Stimulated activated naive CD4-positive, alpha-beta T cell (primary cell): ENCODE results near the gene GAS2L1.
A peak's percentile ranks its signal among the peaks of the same experiment; 100 is the strongest.

Source experiments
- DNase-seq, 6 experiments: peaks; one replicate each; lab custom pipeline; 2025; lab: John Stamatoyannopoulos, UW

The GAS2L1 gene

GRCh38 chr22:29306175-29306834 is at the start of gene GAS2L1:
GAS2L1 (plus strand) TSS chr22:29306650; CDS start chr22:29308106, 1,456 bp downstream.
- peak in 2 of 6 experiments; percentile 20 to 37 for DNase-seq

- DNase-seq: no peak
These were observed 48.7 kb upstream of the GAS2L1 start for GRCh38 chr22:29257751-29258181.

DNA sequence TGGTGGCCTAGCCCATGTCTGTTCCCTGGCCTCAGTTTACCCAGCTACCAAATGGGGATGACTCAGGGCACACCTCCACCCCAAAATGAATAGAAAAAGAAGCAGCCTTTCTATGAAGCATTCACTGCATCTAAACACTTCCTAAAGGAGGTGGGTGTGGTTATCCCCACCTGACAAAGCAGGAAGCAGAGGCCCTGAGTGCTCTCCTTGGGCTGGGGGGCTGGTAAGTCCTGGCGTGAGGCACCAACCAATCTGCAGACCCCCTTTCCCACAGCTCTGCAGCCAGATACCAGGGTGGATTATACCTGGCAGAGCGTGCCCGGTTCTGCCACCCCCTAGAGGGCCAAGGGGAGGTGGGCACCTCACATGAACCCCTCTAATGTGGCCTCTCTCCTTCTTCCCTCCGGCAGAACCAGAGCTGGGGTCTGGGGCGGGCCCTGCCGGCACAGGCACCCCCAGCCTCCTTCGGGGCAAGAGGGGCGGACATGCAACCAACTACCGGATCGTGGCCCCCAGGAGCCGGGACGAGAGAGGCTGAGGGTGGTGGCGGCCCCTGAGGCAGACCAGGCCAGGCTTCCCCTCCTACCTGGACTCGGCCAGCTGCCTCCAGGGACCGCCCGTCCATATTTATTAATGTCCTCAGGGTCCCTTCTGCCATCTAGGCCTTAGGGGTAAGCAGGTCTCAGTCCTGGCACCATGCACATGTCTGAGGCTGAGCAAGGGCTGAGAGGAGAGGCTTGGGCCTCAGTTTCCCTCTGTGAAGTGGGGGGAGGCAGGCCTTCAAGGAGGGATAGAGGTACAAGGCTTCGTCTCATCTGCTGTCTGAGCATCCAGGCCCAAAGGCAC is 47.8 kb upstream of the GAS2L1 start:
- DNase-seq: no peak

GRCh38 chr22:29259253-29259899 is 47.1 kb upstream of the GAS2L1 start:
- no peak for DNase-seq

DNA sequence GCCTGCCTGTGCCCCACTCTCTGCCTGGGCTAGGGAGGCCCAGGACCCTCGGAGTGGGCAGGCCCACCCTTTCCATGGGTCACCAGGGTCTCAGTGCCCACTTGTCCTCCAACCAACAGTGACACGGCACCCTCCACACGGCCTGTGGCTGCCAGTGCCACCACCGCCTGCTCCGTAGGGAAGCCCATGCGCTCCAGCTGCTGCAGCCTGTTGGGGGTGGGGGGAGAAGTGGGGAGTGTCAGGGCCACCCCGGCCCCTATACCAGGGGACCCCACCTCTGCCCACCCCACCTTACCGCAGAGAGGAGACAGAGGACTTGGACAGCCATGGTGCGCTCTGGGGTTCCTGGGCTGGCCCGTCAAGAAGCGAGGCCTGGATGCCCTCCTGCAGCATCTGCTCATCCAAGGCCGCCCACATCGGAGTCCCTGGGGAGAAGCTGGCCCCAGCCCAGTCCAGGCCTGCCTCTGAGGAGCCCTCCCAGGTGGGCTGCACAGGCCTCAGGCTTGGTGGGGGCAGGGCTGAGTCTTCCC is 46.4 kb upstream of the GAS2L1 start:
- DNase-seq: no peak

GRCh38 chr22:29260601-29261315 is 45.7 kb upstream of the GAS2L1 start:
- DNase-seq: no peak

DNA sequence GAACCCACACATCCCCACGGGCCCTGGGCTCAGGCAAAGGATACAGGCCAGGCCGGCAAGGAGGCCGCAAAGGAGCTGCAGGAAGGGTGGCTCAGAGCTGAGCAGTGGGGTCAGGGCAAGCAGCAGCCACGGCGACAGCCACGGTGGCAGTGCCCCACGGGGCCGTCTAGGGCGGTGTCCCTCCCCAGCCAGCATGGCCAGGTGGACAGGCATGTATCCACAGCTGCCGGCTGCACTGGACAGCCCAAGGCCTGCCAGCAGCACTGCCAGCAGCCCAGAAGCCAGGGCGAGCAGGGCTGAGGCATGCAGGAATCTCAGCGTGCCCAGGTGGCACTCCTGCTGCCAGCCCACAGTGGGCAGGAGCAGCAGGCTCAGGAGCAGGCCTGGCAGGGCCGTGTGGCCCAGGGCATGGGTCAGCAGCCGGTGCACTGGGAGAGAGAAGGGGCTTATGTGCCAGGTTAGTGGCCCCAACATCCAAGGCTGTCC is 42.6 kb upstream of the GAS2L1 start:
- no peak for DNase-seq

DNA sequence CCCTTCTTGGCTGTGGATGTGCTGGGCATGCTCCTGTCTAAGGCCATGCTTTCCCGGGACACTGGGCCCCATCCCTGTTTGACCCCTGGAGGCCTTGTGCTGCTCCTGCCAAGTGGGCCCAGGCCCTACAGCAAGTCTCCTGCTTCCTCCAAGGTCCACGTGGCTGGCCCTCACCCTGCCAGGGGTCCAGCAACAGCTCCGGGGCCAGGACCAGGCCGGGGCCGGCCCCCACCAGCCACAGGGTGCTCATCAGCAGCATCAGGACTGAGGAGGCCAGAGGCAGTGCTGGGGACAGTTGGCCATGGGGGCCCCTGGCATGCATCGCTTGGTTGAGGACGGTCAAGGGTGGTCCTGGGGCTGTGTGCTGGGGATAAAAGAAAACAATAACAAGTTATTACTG is 41.1 kb upstream of the GAS2L1 start:
- DNase-seq: no peak

DNA sequence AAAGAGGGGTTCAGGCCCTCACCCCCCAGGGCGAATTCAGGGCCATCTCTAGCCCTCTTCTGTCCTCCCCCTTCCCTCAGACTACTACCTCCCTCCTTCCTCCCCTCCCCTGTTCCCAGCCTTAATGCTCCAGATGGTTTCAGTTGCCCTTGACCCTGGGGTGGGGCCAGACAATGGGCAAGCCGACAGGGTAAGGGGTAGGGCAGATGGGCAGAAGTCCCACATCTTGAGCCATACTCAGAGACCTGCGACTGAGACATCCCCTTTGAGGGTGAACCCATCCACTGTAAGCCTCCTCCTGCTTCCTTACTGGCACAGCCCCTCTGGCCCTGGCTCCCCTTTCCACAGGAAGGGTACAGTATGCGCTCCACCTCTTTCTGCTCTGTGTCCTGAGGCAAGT is 40.5 kb upstream of the GAS2L1 start:
- DNase-seq: no peak

DNA sequence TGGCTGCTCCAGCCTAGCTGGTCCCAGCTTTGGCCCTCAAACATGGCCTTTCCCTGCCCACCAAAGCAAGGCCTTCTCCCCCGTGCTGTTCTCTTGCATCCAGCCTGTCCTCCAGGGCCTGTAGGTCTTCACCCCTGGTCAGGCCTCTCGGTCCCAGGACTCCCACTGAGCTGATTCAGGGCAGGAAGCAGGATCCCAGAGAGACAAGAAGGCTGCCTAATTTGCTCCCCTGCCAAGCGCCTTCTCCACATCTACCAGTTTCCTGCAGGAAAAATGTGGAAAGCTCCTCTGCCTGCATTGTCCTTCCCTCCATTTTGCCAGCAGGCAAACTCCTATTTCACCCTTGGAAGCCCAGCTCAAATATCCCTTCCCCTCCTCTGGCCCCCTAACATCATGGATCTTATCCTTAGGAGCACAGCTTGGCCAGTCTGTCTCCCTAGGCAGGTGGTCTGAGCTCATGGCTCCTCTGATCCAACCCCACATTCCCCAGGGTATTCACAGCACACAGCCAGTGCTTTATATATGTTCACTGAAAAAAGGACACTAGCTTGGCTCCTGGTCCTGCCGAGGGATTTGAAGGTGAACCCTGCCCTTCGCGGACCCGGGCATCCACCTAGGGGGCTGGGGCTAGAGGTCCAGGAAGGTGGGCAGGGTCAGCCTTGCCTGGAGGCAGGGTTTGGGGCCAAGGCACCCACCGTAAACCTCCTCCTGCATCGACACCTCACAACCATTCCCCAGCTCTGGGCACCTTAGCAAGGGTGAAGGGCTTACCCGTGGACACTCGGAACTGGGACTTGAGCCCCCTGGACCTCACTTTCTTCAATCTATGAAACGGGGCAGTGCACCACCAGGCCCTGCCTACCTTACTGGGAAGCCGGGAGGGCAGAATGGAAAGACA is 39.6 kb upstream of the GAS2L1 start:
- DNase-seq: peak in 1 of 6 experiments; percentile 18

GRCh38 chr22:29267462-29267857 is 39.0 kb upstream of the GAS2L1 start:
- no peak for DNase-seq

GRCh38 chr22:29267858-29268510 is 38.5 kb upstream of the GAS2L1 start, which contains the start of the genes EWSR1 and RHBDD3:
EWSR1 (plus strand) TSS chr22:29268268; CDS start chr22:29268337, 69 bp downstream.
RHBDD3 (minus strand) TSS chr22:29267981; CDS start chr22:29265626, 2,355 bp downstream.
- DNase-seq: peak; percentile 90 to 99 (median 96)

GRCh38 chr22:29268511-29269229 is 37.8 kb upstream of the GAS2L1 start:
- DNase-seq: peak in 2 of 6 experiments; percentile 39 to 62

DNA sequence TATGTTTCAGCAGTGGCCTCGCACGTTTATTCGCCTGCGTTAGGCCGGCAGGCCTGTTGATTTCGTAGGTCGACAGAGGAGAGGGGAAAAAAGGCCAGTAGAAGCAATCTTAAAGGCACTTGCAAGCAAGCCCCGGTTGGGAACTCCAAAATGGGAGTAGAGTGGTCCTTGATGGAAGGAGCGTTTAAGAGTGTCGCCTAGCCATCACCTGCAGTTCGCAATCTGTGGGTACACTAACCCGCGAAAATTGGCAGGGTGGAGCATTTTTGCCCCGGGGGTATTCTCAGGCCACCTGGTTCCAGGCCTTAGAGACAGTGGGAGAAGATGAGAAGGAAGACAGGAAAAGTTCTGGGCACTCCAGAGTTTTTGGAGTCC is 37.2 kb upstream of the GAS2L1 start:
- no peak for DNase-seq

DNA sequence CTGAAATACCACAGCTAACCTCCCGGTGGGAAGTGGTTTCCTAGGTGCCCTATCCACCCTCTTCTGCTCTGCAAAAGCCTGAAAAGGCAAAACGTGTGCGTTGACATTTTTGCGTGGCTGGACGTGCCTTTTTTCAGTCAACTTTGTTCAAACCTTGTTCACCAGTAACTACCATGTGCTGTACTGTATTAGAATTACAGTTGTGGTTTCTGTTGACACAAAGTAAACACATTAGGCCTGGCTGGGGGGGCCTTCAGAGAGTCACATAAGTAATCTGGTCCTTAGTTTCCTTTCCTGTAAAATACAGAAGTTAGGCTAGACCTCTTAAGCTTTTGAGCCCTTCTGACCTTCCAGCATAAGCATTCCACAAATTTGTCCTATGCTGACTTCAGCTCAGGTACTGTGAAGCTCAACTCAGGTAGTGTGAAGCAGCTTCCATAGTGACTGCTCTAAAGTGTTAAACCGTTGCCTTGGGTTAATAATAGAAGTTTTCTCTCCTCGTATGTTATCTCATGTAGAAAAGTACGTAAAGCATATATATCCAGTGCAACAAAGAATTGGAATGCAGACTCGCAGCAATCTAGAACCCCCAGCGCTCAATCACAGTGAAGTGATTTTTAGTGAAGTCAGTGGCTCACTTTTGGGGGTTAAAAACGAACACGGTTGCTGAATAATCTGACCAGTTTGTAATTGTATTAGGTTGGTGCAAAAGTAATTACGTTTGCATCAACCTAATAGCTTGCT is 36.5 kb upstream of the GAS2L1 start:
- peak in 1 of 6 experiments; percentile 28 for DNase-seq

DNA sequence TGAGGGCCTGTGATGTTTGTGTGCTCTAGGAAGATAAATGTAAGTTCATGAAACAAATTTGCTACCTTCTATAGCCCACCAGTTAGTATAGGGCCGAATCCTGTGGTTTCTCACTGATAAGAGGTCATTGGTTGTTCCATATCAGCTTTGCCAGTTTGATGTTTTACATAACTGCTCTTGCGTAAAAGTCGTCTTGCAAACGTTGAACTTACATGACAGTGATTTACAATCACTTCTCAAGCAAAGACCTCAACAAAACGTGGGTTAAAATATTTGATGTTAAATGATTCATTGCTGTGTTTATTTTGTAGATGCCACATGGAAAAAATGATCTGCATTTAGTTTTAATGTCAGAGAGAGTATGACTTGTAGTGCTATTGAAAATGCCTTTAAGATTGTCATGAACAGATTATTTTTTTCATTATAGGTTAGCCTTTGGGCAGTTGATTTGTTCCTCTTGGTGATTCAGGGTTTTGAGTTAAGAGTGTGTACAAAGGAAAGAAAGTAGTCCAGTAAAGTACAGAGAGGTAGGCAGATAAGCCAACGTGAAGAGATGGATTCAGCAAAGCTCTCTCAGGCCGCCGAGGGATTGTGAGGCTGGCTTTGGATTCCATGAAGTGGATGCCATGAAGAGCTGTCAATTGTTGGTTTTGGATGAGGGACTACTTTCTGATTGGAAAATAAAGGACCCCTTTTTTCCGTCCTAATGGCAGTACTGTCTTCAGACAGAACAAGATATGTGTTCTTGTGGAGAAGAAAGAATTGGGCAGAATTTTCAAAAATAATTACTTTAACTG is 35.8 kb upstream of the GAS2L1 start:
- DNase-seq: no peak

DNA sequence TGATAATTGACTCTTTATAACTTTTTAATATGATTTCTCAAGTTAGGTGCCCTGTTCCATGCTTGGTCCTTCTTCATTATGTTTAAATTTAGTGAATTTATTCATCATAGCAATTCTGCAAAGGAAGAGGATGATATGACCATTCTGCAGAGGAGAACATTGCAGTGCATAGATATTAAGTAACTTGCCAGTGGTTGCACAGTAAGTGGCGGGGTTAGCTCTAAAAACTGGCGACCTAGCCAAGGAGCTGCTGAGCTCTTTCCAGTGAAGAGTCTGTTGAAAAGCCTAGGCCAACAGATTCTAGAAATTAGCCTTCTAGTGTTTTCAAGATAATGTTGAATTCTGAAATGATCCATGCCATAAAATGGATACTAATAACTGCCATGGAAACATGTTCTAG is 33.8 kb upstream of the GAS2L1 start:
- no peak for DNase-seq

DNA sequence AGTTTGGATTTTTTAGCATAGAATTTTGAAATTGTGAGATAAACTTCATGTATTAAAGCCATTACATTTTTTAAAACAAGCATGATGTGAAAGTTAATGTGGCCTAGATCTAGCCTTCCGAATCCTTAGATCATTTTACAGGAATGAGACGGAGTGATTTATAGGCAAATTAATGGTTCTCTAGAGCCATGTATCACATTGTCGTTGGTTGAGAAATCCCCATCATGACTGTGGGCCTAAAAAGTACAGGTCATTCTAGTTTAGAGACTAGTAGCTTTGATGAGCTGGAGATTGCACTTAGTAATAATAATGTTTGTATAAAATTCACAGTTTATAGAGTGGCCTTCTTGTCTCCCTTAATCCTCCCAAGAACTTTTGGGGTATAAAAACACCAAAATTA is 31.3 kb upstream of the GAS2L1 start:
- DNase-seq: no peak
